Nephron progenitor cell (in vitro differentiated cells): Measurements from ENCODE around the gene FOXP4.

Experiments used
- DNase-seq: peaks from one replicate; pipeline ENCODE4 v3.0.0; 2021
- H3K27ac Mint-ChIP-seq: 2 replicates; pipeline ENCODE4 v1.8.0; 2021; ENCODE audit warnings: mild to moderate bottlenecking, moderate library complexity, mixed read lengths
- H3K27me3 Mint-ChIP-seq: 2 replicates; pipeline ENCODE4 v1.8.0; 2021; ENCODE audit warnings: mild to moderate bottlenecking, low read depth, mixed read lengths; ENCODE audit not compliant: poor library complexity
- H3K36me3 Mint-ChIP-seq: 2 replicates; pipeline ENCODE4 v1.8.0; 2021; ENCODE audit warnings: low read depth, mixed read lengths
- H3K4me1 Mint-ChIP-seq: 2 replicates; pipeline ENCODE4 v1.8.0; 2021; ENCODE audit warnings: mixed read lengths
- H3K4me3 Mint-ChIP-seq: 2 replicates; pipeline ENCODE4 v1.8.0; 2021; ENCODE audit warnings: mild to moderate bottlenecking, moderate library complexity, mixed read lengths
- H3K9me3 Mint-ChIP-seq: 2 replicates; pipeline ENCODE4 v1.8.0; 2021; ENCODE audit warnings: mild to moderate bottlenecking, moderate library complexity, mixed read lengths
- CTCF ChIP-seq: fragments of 200-600 bp; sonication (generic); IDR thresholded peaks from 2 replicates; pipeline ENCODE4 v1.5.0; 2021; ENCODE audit warnings: antibody characterized with exemption

FOXP4 gene

DNA sequence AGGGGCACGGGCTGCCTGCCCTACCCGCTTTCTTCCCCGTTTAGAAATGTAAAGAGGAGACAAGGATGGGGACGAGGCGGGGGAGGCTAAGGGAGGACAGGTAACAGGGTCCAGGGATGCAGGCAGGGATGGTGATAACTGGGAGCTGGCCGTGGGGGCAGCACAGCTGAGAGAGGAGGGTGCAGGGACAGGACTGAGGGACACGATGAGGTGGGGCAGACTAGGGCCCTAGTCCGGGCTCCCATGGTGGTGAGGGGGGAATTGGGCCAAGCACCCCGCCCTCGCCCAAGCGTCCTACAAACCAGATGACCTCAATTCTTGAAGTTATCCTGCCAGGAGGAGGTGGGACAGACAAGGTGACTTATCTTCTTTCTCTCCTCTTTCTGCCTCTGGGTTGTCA, 47.7 kb downstream of the FOXP4 start:
- no peak for TF ChIP-seq CTCF
- Mint-ChIP-seq H3K9me3 (no peaks in the 10 kb centered on the region), H3K27ac (no peak overlapping the region), H3K36me3 (peaks cover 48% of the 10 kb centered on the region), H3K27me3 (peaks cover 26% of the 10 kb centered on the region), H3K4me3 (no peak overlapping the region), H3K4me1 (peaks cover 53% of the 10 kb centered on the region)
- DNase-seq = no peak

DNA sequence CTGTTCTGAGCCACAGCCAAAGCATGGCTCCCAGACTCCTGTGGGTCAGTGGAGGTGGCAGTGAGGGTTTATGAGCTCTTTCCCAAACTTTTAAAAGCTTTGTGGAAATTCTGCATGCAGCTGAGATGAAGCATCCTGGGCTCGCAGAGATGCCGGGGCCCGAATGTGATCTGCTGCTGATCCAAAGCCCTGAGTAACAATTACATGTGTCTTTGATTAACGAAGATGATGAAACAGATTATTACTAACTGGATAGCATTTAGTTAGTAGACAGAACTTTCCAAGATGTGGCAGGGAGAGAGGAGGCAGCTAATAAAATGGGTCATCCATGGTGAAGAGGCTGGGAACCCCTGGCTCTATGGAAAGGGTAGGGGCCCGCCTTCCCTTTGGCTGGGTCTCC, 48.1 kb downstream of the FOXP4 start:
- Mint-ChIP-seq H3K9me3 (no peaks in the 10 kb centered on the region), H3K4me1 (peaks cover 53% of the 10 kb centered on the region), H3K36me3 (peaks cover 47% of the 10 kb centered on the region), H3K4me3 (no peak overlapping the region), H3K27me3 (peaks cover 24% of the 10 kb centered on the region), H3K27ac (no peak overlapping the region)
- no peak for TF ChIP-seq CTCF
- DNase-seq = no peak

- peaks cover 47% of the 10 kb centered on the region for H3K36me3 Mint-ChIP-seq
These were observed 48.6 kb downstream of the FOXP4 start for GRCh38 chr6:41594766-41595165.

GRCh38 chr6:41595166-41595565, 49.0 kb downstream of the FOXP4 start:
- TF ChIP-seq CTCF = no peak
- peaks cover 47% of the 10 kb centered on the region for H3K36me3 Mint-ChIP-seq
- peaks cover 23% of the 10 kb centered on the region for H3K27me3 Mint-ChIP-seq
- no peak overlapping the region for H3K4me3 Mint-ChIP-seq
- DNase-seq = no peak
- H3K4me1 Mint-ChIP-seq = peaks cover 53% of the 10 kb centered on the region
- no peaks in the 10 kb centered on the region for H3K9me3 Mint-ChIP-seq
- no peak overlapping the region for H3K27ac Mint-ChIP-seq

More at GRCh38 chr6:41594766-41595165, 48.6 kb downstream of the FOXP4 start:
- DNase-seq = no peak
- TF ChIP-seq CTCF = no peak
- H3K27me3 Mint-ChIP-seq = peaks cover 23% of the 10 kb centered on the region
- H3K4me1 Mint-ChIP-seq = peaks cover 53% of the 10 kb centered on the region
- H3K4me3 Mint-ChIP-seq = no peak overlapping the region
- no peaks in the 10 kb centered on the region for H3K9me3 Mint-ChIP-seq
- H3K27ac Mint-ChIP-seq = peak overlapping the region; percentile 29

DNA sequence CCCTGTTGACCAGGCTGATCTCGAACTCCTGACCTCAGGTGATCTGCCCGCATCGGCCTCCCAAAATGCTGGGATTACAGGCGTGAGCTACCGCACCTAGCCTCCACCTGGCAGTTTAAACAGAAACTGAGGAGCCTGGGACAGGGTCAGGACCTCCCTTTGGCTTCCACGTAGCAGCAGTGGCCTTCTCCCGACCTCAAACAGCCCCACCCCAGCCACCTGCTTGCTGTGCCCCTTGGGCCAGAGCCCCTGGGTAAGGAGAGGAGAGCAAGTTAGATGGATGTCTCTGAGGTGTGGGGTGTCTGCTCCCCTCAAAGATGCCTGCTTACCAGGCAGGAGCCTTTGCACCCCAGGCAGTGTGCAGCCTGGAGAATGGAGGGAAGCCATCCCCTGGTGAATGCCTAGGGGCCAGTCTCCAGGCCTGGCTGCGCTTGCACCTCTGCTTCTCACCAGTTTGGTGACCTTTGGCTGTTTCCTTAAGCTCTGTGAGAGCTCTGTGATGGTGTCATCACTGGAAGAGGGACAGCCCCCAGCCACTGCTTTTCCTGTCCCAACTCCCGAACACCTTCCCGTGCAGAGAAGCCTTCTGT, 50.0 kb downstream of the FOXP4 start:
- H3K9me3 Mint-ChIP-seq = no peaks in the 10 kb centered on the region
- DNase-seq = no peak
- H3K27me3 Mint-ChIP-seq = peaks cover 23% of the 10 kb centered on the region
- no peak overlapping the region for H3K4me3 Mint-ChIP-seq
- no peak for TF ChIP-seq CTCF
- H3K36me3 Mint-ChIP-seq = peaks cover 47% of the 10 kb centered on the region
- H3K27ac Mint-ChIP-seq = no peak overlapping the region
- H3K4me1 Mint-ChIP-seq = peaks cover 50% of the 10 kb centered on the region

DNA sequence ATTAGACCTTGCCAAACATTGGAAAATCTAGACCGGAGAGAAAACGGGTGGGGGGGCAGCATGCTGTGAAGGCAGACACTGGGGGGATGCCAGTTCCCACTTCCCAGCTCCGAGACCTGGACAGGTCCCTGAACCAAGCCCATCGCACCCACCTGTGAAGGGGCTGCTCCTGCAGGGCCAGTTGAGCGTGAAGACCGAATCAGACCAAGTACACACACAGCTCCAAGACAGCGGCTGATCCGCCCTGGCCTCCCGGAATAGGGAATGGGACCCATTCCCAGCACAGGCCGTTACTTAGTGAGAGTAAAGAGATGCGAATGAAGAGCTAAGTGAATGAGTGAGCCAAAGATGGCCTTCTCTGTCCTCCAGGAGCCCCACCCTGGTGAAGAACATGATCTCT, 50.6 kb downstream of the FOXP4 start:
- peak overlapping the region; percentile 14 for H3K4me3 Mint-ChIP-seq
- H3K27me3 Mint-ChIP-seq = peaks cover 21% of the 10 kb centered on the region
- no peak for TF ChIP-seq CTCF
- H3K9me3 Mint-ChIP-seq = no peaks in the 10 kb centered on the region
- no peak for DNase-seq
- H3K4me1 Mint-ChIP-seq = peaks cover 46% of the 10 kb centered on the region
- peaks cover 47% of the 10 kb centered on the region for H3K36me3 Mint-ChIP-seq
- H3K27ac Mint-ChIP-seq = no peak overlapping the region
